Rectal smooth muscle tissue (tissue), 1 donor: Measurements from ENCODE around the gene TRANK1.
"Not testable (repeated sequence)": the region's sequence is repeated elsewhere in the genome, so short reads cannot be mapped to it uniquely, and the experiment has no call there.

Experiments used
- H3K27ac ChIP-seq: one replicate; pipeline ENCODE4 v1.7.0; 2013; ENCODE audit warnings: low read depth, low read length, inconsistent platforms
- H3K27me3 ChIP-seq: one replicate; pipeline ENCODE4 v1.7.0; 2013; ENCODE audit warnings: low read length; ENCODE audit not compliant: control insufficient read depth, insufficient read depth
- H3K36me3 ChIP-seq: one replicate; pipeline ENCODE4 v1.7.0; 2013; ENCODE audit warnings: low read length; ENCODE audit not compliant: control insufficient read depth, insufficient read depth
- H3K4me1 ChIP-seq: one replicate; pipeline ENCODE4 v1.7.0; 2013; ENCODE audit warnings: low read length; ENCODE audit not compliant: control insufficient read depth, insufficient read depth
- H3K4me3 ChIP-seq: one replicate; pipeline ENCODE4 v1.7.0; 2013; ENCODE audit warnings: low read length
- H3K9ac ChIP-seq: one replicate; pipeline ENCODE4 v1.7.0; 2013; ENCODE audit warnings: low read length

The TRANK1 gene

GRCh38 chr3:36892457-36893136, 52.3 kb downstream of the TRANK1 start:
- H3K4me3 ChIP-seq = no peak overlapping the region
- H3K27me3 ChIP-seq = no peaks in the 10 kb centered on the region
- no peaks in the 10 kb centered on the region for H3K4me1 ChIP-seq
- H3K27ac ChIP-seq = no peak overlapping the region
- H3K9ac ChIP-seq = no peak overlapping the region
- H3K36me3 ChIP-seq = peaks cover 22% of the 10 kb centered on the region

- Histone ChIP-seq H3K4me1 (no peaks in the 10 kb centered on the region), H3K36me3 (peaks cover 20% of the 10 kb centered on the region), H3K4me3 (no peak overlapping the region), H3K27ac (no peak overlapping the region), H3K9ac (no peak overlapping the region), H3K27me3 (no peaks in the 10 kb centered on the region)
Measured at GRCh38 chr3:36891701-36892160, 53.1 kb downstream of the TRANK1 start.

- not testable (repeated sequence) for H3K27ac ChIP-seq, H3K27me3 ChIP-seq, H3K4me1 ChIP-seq, H3K9ac ChIP-seq, H3K4me3 ChIP-seq
- H3K36me3 ChIP-seq = peaks cover 20% of the 10 kb centered on the region
Measured at GRCh38 chr3:36891097-36891496, 53.8 kb downstream of the TRANK1 start.

- no peaks in the 10 kb centered on the region for H3K4me1 ChIP-seq
- no peaks in the 10 kb centered on the region for H3K27me3 ChIP-seq
- peaks cover 20% of the 10 kb centered on the region for H3K36me3 ChIP-seq
- no peak overlapping the region for H3K27ac ChIP-seq
- no peak overlapping the region for H3K9ac ChIP-seq
- no peak overlapping the region for H3K4me3 ChIP-seq
Measured at GRCh38 chr3:36890261-36890660, 54.6 kb downstream of the TRANK1 start.

- Histone ChIP-seq H3K27me3 (no peaks in the 10 kb centered on the region), H3K9ac (no peak overlapping the region), H3K27ac (no peak overlapping the region), H3K4me1 (no peaks in the 10 kb centered on the region), H3K4me3 (no peak overlapping the region), H3K36me3 (peaks cover 4% of the 10 kb centered on the region)
Measured at GRCh38 chr3:36881735-36882134, 63.1 kb downstream of the TRANK1 start.

GRCh38 chr3:36879842-36880241, 65.0 kb downstream of the TRANK1 start:
- not testable (repeated sequence) for H3K36me3 ChIP-seq, H3K27me3 ChIP-seq, H3K9ac ChIP-seq, H3K4me3 ChIP-seq, H3K4me1 ChIP-seq, H3K27ac ChIP-seq

GRCh38 chr3:36877930-36878685, 66.7 kb downstream of the TRANK1 start:
- Histone ChIP-seq H3K36me3 (no peaks in the 10 kb centered on the region), H3K4me1 (no peaks in the 10 kb centered on the region), H3K4me3 (no peak overlapping the region), H3K9ac (no peak overlapping the region), H3K27ac (no peak overlapping the region), H3K27me3 (no peaks in the 10 kb centered on the region)

- Histone ChIP-seq H3K4me1 (no peaks in the 10 kb centered on the region), H3K9ac (no peak overlapping the region), H3K36me3 (no peaks in the 10 kb centered on the region), H3K4me3 (no peak overlapping the region), H3K27me3 (no peaks in the 10 kb centered on the region), H3K27ac (no peak overlapping the region)
Measured at GRCh38 chr3:36876181-36876936, 68.5 kb downstream of the TRANK1 start.

- no peaks in the 10 kb centered on the region for H3K27me3 ChIP-seq
- no peak overlapping the region for H3K9ac ChIP-seq
- no peak overlapping the region for H3K27ac ChIP-seq
- H3K36me3 ChIP-seq = no peaks in the 10 kb centered on the region
- no peak overlapping the region for H3K4me3 ChIP-seq
- no peaks in the 10 kb centered on the region for H3K4me1 ChIP-seq
Measured at GRCh38 chr3:36875397-36875796, 69.5 kb downstream of the TRANK1 start.

GRCh38 chr3:36874424-36874823, 70.4 kb downstream of the TRANK1 start:
- H3K4me1 ChIP-seq = no peaks in the 10 kb centered on the region
- no peak overlapping the region for H3K9ac ChIP-seq
- no peaks in the 10 kb centered on the region for H3K27me3 ChIP-seq
- H3K27ac ChIP-seq = no peak overlapping the region
- H3K36me3 ChIP-seq = no peaks in the 10 kb centered on the region
- no peak overlapping the region for H3K4me3 ChIP-seq

GRCh38 chr3:36871379-36872126, 73.3 kb downstream of the TRANK1 start:
- no peaks in the 10 kb centered on the region for H3K36me3 ChIP-seq
- H3K27me3 ChIP-seq = no peaks in the 10 kb centered on the region
- H3K9ac ChIP-seq = no peak overlapping the region
- no peaks in the 10 kb centered on the region for H3K4me1 ChIP-seq
- H3K4me3 ChIP-seq = no peak overlapping the region
- H3K27ac ChIP-seq = no peak overlapping the region
